HG03108 (cell line): ENCODE results near the gene GDI1.

Experiments used
- ATAC-seq: cut with Tn5 transposase; IDR thresholded peaks from one replicate; pipeline ENCODE4 v1.9.1; 2021; ENCODE audit warnings: moderate library complexity; ENCODE audit not compliant: unreplicated experiment

Gene GDI1

DNA sequence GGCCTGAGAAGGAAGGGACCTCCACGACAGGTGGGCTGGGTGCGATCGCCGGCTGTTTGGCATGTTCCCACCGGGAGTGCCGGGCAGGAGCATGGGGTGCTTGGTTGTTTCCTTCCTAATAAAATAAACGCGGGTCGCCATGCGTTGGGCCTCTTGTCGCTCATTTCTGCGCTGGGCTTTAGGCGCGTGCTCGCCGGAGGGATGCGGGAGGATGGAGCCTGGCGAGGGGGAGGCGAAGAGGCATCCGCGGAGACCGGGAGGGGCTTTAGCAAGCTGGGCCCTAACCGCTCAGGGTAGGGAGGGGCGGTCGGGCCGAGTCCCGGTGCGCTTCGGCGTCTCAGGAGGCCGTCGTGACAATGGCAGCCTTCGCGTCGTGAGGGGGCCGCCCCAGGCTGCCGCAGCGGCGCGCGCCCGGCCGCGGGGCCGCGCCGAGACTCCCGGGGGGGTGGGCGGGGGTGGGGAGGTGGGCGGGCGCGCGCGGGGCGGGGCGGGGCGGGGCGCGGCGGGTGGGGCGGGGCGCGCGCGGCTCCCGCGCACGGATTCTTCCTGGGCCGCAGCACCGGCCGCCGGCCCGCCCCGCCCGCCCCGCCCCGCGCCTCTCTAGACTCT is 476 bp upstream of the GDI1 start:
- ATAC-seq: no peak

DNA sequence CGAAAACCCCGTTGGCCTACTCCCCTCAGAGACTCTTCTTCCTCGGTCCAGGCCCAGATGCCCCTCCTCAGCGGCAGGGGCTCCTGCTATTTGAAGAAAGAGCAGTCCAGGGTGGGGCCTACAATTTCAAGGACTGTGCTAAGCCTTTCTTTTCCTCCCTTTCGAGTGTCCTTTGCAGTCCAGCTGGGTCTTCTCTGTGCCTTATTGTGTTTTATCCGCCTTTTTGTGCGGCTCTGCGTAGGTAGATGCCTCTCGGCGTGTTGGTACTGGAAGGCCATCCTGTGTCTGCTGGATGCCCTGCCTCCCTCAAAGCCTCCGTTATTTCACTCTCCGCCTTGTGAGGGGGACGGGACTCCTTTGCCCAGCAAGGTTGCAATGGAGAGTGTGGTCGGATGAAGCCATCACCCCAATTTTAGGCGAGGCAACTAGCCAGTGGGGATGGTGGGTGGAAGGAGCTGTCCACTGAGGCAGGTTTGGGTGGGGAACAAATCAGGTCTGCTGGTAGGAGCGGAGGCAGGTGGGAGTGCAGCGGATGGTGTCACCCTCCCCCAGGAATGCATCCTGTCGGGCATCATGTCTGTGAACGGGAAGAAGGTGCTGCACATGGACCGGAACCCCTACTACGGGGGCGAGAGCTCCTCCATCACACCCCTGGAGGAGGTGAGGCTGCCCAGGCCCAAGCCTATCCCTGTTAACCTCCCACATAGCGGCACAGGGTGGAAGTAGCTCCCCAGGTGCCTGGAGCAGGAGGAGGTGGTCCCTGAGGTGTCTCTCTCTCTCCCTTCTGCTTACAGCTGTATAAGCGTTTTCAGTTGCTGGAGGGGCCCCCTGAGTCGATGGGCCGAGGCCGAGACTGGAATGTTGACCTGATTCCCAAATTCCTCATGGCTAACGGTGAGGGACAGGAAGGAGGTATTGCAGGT is 1.3 kb downstream of the GDI1 start:
- ATAC-seq: no peak

DNA sequence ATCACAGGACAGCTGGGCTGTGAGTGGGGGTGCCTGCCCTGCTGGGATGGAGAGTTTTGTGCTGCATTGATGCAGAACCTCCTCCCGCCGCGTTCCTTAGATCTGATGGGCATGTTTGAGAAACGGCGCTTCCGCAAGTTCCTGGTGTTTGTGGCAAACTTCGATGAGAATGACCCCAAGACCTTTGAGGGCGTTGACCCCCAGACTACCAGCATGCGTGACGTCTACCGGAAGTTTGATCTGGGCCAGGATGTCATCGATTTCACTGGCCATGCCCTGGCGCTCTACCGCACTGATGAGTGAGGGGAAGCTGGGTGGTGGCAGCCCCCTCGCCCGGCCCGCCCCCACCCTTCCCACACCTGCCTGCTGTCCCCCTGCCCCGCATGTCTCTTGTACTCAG is 2.9 kb downstream of the GDI1 start:
- ATAC-seq: no peak

DNA sequence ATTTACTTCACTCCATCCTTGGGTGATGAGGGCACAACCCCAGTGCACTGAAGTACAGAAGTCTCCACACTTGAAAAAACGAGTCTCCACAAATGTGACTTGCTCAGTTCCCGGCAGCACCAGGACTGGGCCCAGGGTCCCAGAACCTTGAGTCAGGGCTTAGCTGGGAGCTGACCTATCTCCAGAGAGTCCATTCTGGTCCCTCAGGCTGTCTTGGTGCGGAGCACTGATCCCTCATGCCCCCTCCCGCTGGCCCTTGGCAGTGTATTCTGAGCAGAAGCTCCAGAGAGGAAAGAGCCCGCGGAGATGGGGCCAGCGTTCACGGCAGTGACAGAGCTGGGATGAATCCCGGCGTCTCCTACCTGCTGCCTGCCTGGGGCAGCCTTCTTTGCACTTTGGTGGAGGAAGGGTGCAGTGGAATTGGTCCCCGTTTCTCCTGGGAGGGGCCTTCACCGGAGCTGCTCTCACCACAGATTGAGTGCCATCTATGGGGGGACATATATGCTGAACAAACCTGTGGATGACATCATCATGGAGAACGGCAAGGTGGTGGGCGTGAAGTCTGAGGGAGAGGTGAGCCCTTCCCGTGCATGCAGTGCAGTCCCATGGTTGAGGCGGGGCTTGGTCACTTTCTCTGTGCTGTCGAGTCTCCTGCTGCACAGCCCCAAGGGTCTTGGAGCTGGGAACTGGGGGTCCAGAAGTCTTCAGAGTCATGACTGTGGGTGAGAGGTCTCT is 3.8 kb downstream of the GDI1 start:
- no peak for ATAC-seq

DNA sequence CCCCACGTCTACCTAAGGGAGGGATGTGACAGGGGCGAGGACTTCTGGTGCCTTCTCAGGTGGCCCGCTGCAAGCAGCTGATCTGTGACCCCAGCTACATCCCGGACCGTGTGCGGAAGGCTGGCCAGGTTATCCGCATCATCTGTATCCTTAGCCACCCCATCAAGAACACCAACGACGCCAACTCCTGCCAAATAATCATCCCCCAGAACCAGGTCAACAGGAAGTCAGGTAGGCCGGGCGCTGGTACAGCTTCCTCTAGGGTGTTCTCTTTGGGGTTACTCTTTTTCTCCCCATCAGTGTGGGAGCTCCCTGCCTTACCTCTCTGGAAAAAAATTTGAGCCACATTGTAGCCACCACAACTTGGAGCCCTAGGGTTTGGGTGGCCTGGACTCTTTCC is 4.6 kb downstream of the GDI1 start:
- no peak for ATAC-seq

DNA sequence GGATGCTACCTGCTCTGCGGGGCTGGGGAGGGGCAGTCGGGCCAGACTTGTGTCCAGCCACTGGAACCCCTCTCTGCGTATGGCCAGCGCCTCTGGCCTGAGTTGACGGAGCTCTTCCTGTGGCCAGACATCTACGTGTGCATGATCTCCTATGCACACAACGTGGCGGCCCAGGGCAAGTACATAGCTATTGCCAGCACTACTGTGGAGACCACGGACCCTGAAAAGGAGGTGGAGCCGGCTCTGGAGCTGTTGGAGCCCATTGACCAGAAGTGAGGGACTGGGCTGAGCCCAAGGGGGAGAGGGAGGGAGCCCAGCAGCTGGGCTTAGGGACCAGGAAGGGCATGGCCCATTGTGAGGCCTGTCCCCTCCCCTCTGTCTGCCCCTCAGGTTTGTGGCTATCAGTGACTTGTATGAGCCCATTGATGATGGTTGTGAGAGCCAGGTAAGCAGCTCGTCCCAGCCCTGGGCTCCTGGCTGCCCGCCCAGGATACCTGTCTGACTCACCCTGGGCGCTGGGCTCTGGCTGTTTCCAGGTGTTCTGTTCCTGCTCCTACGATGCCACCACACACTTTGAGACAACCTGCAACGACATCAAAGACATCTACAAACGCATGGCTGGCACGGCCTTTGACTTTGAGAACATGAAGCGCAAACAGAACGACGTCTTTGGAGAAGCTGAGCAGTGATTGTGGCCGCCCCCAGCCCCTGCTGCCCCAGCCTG is 5.2 kb downstream of the GDI1 start:
- no peak for ATAC-seq

DNA sequence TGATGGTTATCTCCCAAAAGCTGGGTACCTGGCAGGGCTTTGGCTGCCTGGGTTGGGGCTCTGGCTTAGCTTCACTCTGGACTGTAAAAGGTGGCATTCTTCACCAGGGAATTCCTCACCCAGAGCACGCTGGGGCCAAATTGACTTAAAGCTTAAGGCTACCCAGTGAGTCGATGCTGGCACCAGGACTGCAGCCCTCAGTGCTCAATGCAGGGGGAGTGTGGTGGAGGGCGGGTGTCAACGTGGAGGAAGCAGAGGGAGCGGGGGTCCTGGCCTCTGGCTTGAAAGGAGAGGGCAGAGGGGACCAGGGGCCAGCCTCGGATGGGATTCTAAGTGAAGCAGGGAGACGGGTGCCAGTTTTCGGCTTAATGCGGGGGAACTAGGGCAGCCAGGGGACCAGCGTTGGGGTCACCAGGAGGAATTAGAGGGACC is 6.5 kb downstream of the GDI1 start:
- ATAC-seq: no peak

DNA sequence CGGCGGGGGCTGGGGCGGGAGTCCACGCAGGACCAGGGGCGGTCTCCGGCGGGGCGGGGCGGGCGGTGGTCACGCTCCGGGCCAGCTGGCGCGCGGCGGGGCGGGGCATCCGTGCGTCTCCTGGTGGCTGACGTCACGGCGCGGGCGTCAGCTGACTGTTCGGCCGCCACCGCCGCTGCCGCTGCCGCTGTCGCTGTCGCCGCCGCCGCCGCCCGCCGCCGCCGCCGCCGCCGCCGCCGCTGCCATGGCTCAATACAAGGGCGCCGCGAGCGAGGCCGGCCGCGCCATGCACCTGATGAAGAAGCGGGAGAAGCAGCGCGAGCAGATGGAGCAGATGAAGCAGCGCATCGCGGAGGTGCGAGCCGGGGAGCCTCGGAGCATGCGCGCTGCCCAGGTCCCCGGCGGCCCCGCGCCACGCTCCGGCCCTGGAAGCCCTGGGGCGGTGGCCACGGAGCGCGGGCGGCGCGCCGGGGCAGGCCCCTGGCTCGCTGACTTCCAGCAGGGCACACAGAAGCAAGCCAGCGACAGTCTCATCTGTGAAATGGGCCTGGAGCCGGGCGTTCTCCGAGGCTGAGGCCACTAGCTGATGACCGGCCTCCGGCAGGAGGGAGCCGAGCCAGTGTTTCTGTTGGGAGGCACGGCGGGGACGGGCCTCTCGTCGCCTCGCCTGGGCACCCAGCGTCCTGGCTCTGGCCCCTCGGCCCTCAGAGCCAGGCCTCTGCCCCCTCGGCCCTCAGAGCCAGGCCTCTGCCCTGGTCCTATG is 7.2 kb downstream of the GDI1 start, which contains the start of gene FAM50A:
TSS of gene FAM50A (plus strand) at position 150 of the 763 bp plus-strand sequence. CDS start at position 245, 95 bp downstream.
- peak; percentile 77 for ATAC-seq

DNA sequence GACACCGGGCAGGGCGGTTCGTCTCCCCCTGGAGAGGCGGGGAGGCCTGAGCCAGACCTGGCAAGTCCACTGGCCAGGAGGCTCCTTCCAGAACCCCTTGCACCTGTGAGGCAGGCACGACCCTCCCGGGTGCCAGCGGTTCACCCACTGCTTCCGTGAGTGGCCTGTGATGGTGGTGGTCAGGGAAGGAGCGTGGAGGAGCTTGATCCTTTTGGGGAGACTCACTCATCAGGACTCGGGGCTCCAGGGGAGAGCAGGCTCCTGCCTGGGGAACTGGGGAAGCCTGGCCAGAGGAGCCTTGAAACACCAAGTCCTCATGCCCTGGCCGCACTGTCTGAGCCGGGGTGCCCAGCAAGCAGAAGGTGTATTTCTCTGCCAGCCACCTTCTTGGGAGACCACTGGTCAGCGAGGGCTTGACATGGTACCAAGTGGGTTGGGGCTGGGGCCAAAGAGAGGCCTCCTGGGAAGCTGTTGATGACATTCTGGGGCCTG is 7.8 kb downstream of the GDI1 start:
- ATAC-seq: no peak

DNA sequence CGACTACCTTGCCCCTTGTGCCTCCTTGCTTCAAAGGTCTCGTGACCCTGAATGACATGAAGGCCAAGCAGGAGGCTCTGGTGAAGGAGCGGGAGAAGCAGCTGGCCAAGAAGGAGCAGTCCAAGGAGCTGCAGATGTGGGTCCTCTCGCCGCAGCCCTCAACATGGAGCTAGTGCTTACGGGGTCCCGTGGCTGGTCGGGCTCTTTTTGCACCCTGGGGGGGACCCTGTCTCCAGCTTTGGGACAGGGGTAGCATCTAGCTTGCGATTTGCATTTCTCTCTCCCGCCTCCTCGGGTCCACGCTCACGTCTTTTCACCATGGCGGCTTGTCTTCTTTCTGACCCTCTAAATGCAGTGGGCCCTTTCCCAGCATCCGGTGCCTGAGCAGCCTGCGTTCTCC is 8.8 kb downstream of the GDI1 start:
- no peak for ATAC-seq

DNA sequence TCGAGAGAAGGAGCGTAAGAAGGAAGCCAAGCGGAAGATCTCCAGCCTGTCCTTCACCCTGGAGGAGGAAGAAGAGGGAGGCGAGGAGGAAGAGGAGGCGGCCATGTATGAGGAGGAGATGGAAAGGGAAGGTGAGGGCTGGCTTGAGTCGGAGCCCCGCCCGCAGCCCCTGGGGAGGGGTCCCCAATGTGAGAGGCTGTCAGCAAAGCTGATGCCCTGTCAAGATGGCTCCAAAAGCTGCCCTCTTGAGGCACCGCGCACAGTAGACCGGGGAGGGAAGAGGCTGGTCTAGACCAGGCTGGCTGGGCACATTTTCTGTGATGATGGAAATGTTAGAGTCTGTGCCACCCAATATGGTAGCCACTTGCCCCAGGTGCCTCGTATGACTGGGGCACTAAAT is 9.5 kb downstream of the GDI1 start:
- ATAC-seq: no peak

DNA sequence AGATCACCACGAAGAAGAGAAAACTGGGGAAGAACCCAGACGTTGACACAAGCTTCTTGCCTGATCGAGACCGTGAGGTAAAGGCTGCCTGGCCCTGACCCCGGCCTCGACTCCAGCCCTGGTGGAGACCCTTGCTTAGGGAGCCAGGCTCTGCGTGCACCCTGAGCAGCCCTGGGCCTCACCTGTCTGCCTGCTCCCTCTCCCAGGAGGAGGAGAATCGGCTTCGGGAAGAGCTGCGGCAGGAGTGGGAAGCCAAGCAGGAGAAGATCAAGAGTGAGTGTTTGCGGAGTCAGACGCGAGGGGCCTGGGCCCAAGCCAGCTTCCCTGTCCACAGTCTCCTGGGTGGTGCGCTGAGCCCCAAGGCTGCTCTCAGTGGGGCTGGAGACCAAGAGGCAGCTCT is 11.5 kb downstream of the GDI1 start:
- no peak for ATAC-seq

DNA sequence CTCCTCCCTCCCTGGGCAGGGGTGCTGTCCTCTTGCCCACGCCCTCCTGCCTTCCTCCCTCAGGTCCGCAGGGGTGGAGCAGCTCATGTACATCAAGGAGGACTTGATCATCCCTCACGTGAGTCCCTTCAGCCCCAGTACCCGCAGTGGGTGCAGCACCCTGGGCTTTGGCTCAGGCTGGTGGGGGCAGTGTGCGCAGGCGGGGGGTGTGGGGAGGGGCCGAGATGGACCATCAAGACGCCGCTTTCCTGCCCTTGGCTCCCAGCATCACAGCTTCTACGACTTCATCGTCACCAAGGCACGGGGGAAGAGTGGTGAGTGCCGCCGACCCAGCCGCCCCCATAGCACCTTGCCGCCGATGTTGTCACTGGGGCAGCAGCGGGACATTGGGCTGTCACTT is 12.7 kb downstream of the GDI1 start:
- no peak for ATAC-seq

DNA sequence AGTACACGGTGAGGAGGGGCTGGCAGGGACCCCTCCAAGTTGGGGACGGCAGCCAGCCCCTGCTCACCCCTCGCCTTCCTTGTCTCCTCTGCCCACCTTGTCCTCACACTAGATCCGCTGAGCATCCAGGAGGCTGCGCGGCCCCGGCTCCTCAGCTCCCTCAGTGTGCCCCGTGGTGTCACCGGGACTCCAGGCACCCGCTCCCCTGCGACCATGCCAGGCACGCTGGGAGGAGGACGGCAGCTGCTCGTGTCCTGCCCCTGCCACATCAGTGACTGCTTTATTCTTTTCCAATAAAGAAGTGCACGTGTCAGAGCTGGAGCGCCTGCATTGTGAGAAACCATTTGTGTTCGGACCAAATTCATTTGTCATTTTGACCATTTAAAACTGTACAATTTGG is 13.4 kb downstream of the GDI1 start:
- ATAC-seq: no peak

DNA sequence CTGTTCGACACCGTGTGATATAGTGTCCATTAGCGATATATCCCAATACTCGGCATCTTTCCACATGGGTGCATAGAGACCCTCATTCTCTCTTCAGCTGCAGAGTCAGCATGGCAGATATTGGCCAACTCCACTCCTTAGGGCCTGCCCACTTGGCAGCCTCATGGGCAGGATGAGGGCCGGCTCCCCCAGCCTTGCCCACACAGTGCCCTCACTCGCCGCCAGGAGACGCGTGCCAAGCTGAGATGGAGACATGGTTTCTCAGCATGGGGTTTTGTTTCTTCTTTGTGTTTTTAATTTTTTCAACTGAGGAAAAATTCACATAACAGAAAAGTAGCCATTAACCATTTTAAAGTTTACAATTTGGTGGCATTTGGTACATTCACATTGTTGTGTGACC is 15.9 kb downstream of the GDI1 start:
- no peak for ATAC-seq

DNA sequence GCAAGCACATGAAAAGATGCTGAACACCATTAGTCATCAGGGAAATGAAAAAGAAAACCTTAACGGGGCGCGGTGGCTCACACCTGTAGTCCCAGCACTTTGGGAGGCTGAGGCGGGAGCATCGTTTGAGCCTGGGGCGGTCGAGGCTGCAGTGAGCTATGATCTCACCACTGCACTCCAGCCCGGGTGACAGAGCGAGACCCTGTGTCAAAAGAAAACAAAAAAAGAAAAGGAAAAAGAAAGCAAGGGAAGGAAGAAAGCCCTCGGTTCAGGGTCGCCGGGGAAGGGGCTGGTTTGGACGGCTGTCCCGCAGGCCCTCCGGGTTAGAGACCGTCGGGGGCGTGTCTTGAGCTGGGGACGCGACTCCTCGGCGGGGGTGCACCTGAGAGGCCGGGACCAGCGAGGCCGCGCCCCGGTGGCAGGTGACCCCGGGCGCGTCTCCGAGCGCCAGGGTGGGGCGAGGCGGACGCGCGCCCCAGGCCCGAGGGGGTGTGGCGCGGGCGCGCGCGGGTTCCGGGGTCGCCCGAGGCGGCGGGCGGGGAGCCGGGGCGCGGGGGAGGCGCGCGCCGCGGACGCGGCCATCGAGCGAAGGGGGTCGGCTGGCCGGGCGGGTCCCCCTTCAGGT is 20.6 kb downstream of the GDI1 start:
- peak; percentile 50 for ATAC-seq

DNA sequence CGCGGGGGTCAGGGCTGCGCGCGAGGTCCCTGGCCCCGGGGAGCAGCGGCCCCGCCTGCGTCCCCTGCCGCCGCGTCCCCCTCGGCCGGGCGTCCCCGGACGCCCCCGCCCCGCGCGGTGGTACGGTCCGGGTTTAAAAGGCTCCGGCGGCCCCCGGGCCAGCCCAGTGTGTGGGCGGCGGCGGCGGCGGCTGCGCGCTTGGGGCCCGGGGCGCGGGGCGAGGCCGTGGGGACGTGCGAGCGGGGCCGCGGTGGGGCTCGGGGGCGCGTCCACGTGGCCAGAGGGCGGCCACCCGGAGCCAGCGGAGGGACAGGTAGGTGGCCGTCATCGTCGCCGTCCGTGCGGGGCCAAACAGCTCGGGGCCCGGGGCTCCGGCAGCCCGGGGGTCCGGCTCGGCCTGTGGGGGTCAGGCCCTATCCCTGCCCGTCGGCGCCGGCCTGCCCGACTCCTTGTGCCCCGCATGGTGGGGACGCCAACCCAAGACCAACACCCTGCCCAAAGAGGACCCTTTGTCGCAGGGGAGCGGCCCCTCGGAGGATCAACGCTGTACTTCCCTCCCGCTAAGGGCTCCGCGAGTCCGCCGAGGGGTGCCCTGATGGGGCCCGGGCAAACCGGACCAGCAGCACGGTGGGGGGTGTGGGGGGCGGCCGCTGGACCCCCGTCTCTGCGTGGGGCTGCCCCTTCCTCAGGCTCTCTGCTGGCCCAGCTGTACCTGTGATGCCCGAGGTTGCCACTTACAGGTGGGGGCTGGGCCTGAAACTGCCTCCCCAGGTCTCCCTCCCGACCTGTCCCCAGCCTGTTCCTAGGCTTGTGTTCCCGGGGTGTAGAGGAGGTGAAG is 21.4 kb downstream of the GDI1 start, which contains the start of gene PLXNA3:
TSS of gene PLXNA3 (plus strand) at position 166 of the 838 bp plus-strand sequence. CDS start 1,903 bp downstream, outside the sequence.
- peak; percentile 48 for ATAC-seq

DNA sequence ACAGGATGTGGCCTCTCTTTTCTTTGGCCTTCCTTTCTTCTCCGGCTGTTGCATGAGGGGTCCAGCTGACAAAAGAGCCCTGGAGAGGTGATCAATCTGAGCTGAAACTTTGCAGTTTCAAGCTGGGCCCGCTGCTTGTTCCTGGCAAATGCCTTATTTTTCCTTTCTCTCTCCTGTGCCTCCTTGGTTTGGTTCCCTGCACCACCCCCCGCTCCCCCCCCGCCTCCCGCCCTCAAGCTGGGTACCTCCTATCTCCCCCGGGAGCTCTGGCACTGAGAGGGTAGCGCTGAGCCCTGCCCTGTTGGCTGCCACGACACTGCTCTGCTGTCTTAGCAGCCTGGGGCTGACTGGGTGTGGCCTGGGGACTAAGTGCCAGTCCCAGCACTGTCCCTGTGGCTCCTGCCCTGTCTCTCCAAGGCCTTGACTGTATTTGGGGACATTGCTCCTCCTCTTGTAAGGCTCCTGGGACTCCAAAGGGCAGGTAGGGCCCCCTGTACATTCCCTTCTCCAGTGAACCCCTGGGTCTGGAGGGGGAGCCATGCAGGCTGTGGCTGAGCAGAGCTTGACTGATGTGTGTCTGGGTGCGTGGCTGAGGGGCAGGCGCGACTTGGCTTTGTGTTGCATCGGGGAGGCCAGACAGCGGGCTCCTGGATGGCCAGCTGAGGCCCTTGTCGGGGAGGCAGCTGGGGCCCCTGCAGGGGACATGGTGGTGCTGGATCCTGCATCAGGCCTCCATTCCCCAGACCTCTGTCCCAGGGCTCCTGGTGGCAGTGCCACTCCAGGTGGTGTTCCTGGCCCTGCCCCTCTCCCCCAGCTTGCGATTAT is 22.2 kb downstream of the GDI1 start:
- ATAC-seq: no peak
